A549 (cell line): ENCODE data around the gene TDP2. TPM values are rescaled to one million over a fixed set of nuclear protein-coding genes. Genes with fewer than 3 reads are reported as not detected.

Experiments
- ATAC-seq, 2 experiments: fragments of 200-7000 bp in 1 of 2; fragments of >200 bp in 1 of 2; cut with Nextera tagmentation in 1 of 2; cut with Tn5 transposase in 1 of 2; 3 replicates each; pipeline versions ENCODE4 v1.8.0 to v1.9.1; 2018 to 2020; ENCODE audit warnings: mild to moderate bottlenecking in 1 of 2, moderate library complexity in 1 of 2
- CTCF ChIA-PET: fragments of 300-600 bp; sonication (Branson Sonifier 250); formaldehyde crosslinking; extraction: SDS; loops from one replicate; lab custom pipeline; 2021; ENCODE audit warnings: antibody characterized with exemption, inconsistent platforms; lab: Yijun Ruan, JAX
- POLR2A ChIA-PET: fragments of 350-600 bp; formaldehyde crosslinking; extraction: SDS; loops from one replicate; lab custom pipeline; 2021; ENCODE audit warnings: antibody characterized with exemption, inconsistent platforms; lab: Yijun Ruan, JAX
- DNase-seq, 2 experiments: peaks; one replicate each; pipeline versions ENCODE4 v3.0.0 to v3.0.0-alpha.2; 2011 to 2016; ENCODE audit warnings: low read depth in 1 of 2, low spot score in 1 of 2
- FAIRE-seq: peaks from 2 replicates; lab custom pipeline; 2011; peaks lifted over from hg19 to GRCh38; lab: Jason Lieb, UNC
- H3K27ac ChIP-seq, 2 experiments: fragments of >200 bp; sonication (Bioruptor Twin); formaldehyde crosslinking; 3 replicates each; pipeline ENCODE4 v1.5.1; 2016 to 2017
- H3K4me1 ChIP-seq: fragments of >200 bp; sonication (Bioruptor Twin); formaldehyde crosslinking; 3 replicates; pipeline ENCODE4 v1.6.1; 2016
- H3K4me2 ChIP-seq: fragments of >200 bp; sonication (Bioruptor Twin); formaldehyde crosslinking; 3 replicates; pipeline ENCODE4 v1.6.1; 2016
- H3K4me3 ChIP-seq: fragments of >200 bp; sonication (Bioruptor Twin); formaldehyde crosslinking; 3 replicates; pipeline ENCODE4 v1.5.1; 2016
- H3K9me3 ChIP-seq: fragments of >200 bp; sonication (Bioruptor Twin); formaldehyde crosslinking; 3 replicates; pipeline ENCODE4 v1.6.1; 2016
- CBX2 ChIP-seq: fragments of 200-600 bp; sonication (generic); IDR thresholded peaks from 2 replicates; pipeline ENCODE4 v1.6.1; 2016; ENCODE audit warnings: low read depth, mild to moderate bottlenecking, borderline replicate concordance
- CEBPB ChIP-seq, 2 experiments: fragments of >200 bp in 1 of 2; sonication (Bioruptor Twin) in 1 of 2; formaldehyde crosslinking in 1 of 2; IDR thresholded peaks; 2 replicates each; pipeline ENCODE4 v1.6.1; 2012 to 2016
- EHF ChIP-seq: fragments of 250-450 bp; sonication (Bioruptor Pico); IDR thresholded peaks from 2 replicates; pipeline ENCODE4 v1.5.0; 2020; ENCODE audit warnings: mild to moderate bottlenecking
- EHMT2 ChIP-seq: fragments of 200-600 bp; sonication (generic); IDR thresholded peaks from 2 replicates; pipeline ENCODE4 v1.6.1; 2016; ENCODE audit warnings: antibody characterized with exemption, low read depth, mild to moderate bottlenecking, moderate library complexity
- EP300 ChIP-seq, 2 experiments: fragments of >200 bp; sonication (Bioruptor Twin); formaldehyde crosslinking; IDR thresholded peaks; 2 replicates in 1 of 2; 3 replicates in 1 of 2; pipeline ENCODE4 v1.6.1; 2016 to 2017
- FOSL2 ChIP-seq, 2 experiments: fragments of 450-650 bp in 1 of 2; fragments of >200 bp in 1 of 2; sonication (Bioruptor Twin) in 1 of 2; formaldehyde crosslinking; IDR thresholded peaks; 2 replicates each; pipeline versions ENCODE4 v1.5.0 to v1.6.1; 2016 to 2020; ENCODE audit warnings: mild to moderate bottlenecking in 1 of 2, moderate library complexity in 1 of 2
- HDAC2 ChIP-seq: fragments of 200-600 bp; sonication (generic); IDR thresholded peaks from 2 replicates; pipeline ENCODE4 v1.6.1; 2016
- HEYL ChIP-seq: fragments of 250-450 bp; sonication (Bioruptor Pico); IDR thresholded peaks from 2 replicates; pipeline ENCODE4 v1.8.0; 2021; ENCODE audit warnings: mild to moderate bottlenecking, moderate library complexity
- HOXB5 ChIP-seq: fragments of 250-450 bp; sonication (Bioruptor Pico); IDR thresholded peaks from 2 replicates; pipeline ENCODE4 v1.5.0; 2020; ENCODE audit warnings: mild to moderate bottlenecking, moderate library complexity
- KDM1A ChIP-seq: fragments of 200-600 bp; sonication (generic); IDR thresholded peaks from 2 replicates; pipeline ENCODE4 v1.6.1; 2016; ENCODE audit warnings: low read depth, mild to moderate bottlenecking
- KDM5A ChIP-seq: fragments of 200-600 bp; sonication (generic); IDR thresholded peaks from 2 replicates; pipeline ENCODE4 v1.6.1; 2016; ENCODE audit warnings: antibody characterized with exemption, mild to moderate bottlenecking
- PHF8 ChIP-seq: fragments of 200-600 bp; sonication (generic); IDR thresholded peaks from 2 replicates; pipeline ENCODE4 v1.6.1; 2016; ENCODE audit warnings: low read depth, mild to moderate bottlenecking, antibody characterized with exemption, moderate library complexity, borderline replicate concordance
- RARB ChIP-seq: fragments of 250-450 bp; sonication (Bioruptor Pico); IDR thresholded peaks from 2 replicates; pipeline ENCODE4 v1.8.0; 2021; ENCODE audit warnings: mild to moderate bottlenecking, moderate library complexity
- RCOR1 ChIP-seq: fragments of 150-350 bp; IDR thresholded peaks from 2 replicates; pipeline ENCODE4 v1.6.1; 2014; ENCODE audit warnings: antibody characterized with exemption, low read length, low read depth
- RFX5 ChIP-seq: fragments of 450-650 bp; IDR thresholded peaks from 2 replicates; pipeline ENCODE4 v1.7.1; 2014; ENCODE audit warnings: antibody characterized with exemption, mild to moderate bottlenecking, moderate library complexity
- RNF2 ChIP-seq: fragments of 200-600 bp; sonication (generic); IDR thresholded peaks from 2 replicates; pipeline ENCODE4 v1.6.1; 2016; ENCODE audit warnings: low read depth, mild to moderate bottlenecking, antibody characterized with exemption, moderate library complexity, borderline replicate concordance
- TFCP2L1 ChIP-seq: fragments of 250-450 bp; sonication (Bioruptor Pico); IDR thresholded peaks from 2 replicates; pipeline ENCODE4 v1.5.0; 2021; ENCODE audit warnings: mild to moderate bottlenecking
- ZNF302 ChIP-seq: fragments of 250-450 bp; sonication (Bioruptor Pico); IDR thresholded peaks from 2 replicates; pipeline ENCODE4 v1.9.0; 2021; ENCODE audit warnings: inconsistent platforms, mild to moderate bottlenecking, moderate library complexity
- WGBS: methylation state at CpG from one replicate; pipeline ENCODE4 v1.1.6; 2017; ENCODE audit errors: missing lambda C conversion rate; 5-methylcytosine and 5-hydroxymethylcytosine counted together
- polyA plus RNA-seq, 4 experiments: library from polyadenylated mRNA; depleted of rRNA in 3 of 4; stranded (reverse); fragments of >200 nt; fragmentation: RNase III in 1 of 4; extraction: RNeasy Plus Mini Kit Qiagen cat#74134 plus additional on column Dnase treatment in 1 of 4; gene quantifications; 2 replicates in 3 of 4; 3 replicates in 1 of 4; pipeline ENCODE4 v1.2.3, GENCODE V29; 2011 to 2017
- TF ChIP-seq, protein P1 (sequence below): IDR thresholded peaks from 2 replicates; pipeline ENCODE4 v1.6.1; 2012
- TF ChIP-seq, protein P2 (sequence below): fragments of 250-450 bp; sonication (Bioruptor Pico); IDR thresholded peaks from 2 replicates; pipeline ENCODE4 v1.5.0; 2021; ENCODE audit warnings: mild to moderate bottlenecking, moderate library complexity, borderline replicate concordance
- TF ChIP-seq, protein P3 (sequence below): fragments of >200 bp; sonication (Bioruptor Twin); formaldehyde crosslinking; IDR thresholded peaks from 2 replicates; pipeline ENCODE4 v1.6.1; 2016
- TF ChIP-seq, protein P4 (sequence below): fragments of >200 bp; sonication (Bioruptor Twin); formaldehyde crosslinking; IDR thresholded peaks from 3 replicates; pipeline ENCODE4 v1.5.1; 2016
- TF ChIP-seq, protein P5 (sequence below): fragments of 150-350 bp; IDR thresholded peaks from 2 replicates; pipeline ENCODE4 v1.6.1; 2014; ENCODE audit warnings: low read depth, mild to moderate bottlenecking, low read length

TDP2 gene
- polyA plus RNA-seq, 2 of the 4 experiments (the other 2 are of a cell fraction) = 52.6 to 91.7 TPM

DNA sequence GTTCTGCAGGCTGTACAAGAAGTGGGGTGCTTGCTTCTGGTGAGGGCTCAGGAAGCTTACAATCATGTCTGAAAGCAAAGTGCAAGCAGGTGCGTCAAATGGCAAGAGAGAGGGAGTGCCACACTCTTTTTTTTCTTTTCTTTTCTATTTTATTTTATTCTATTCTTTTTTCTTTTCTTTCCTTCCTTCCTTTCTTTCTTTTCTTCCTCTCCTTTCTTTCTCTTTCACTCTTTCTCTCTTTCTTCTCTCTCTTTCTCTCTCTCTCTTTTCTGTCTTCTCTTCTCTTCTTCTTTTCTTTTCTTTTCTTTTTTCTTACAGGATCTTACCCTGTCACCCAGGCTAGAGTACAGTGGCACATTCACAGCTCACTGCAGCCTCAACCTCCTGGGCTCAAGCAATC lies 19.7 kb upstream of the TDP2 start:
- Histone ChIP-seq H3K4me3 (no peak overlapping the region), H3K9me3 (no peaks in the 10 kb centered on the region), H3K4me1 (peaks cover 4% of the 10 kb centered on the region; the same call in 1 of the 3 replicates), H3K27ac (no peak overlapping the region), H3K4me2 (no peak overlapping the region)
- ChIA-PET POLR2A (no interaction called here), CTCF (interaction anchor here (0.7 to 1.6 kb wide), 3 partner anchors 54 to 106 kb away, joined by 3 to 5 read pairs (median 3); no protein-coding TSS in a partner anchor)
- DNase-seq (no peak), FAIRE-seq (no peak), ATAC-seq (no peak)
- 100% methylated on average over 1 of the region's 1 CpG for WGBS
- no peak for TF ChIP-seq ZNF302 (CRISPR knock-in tag)
- TF ChIP-seq, protein P1, sequence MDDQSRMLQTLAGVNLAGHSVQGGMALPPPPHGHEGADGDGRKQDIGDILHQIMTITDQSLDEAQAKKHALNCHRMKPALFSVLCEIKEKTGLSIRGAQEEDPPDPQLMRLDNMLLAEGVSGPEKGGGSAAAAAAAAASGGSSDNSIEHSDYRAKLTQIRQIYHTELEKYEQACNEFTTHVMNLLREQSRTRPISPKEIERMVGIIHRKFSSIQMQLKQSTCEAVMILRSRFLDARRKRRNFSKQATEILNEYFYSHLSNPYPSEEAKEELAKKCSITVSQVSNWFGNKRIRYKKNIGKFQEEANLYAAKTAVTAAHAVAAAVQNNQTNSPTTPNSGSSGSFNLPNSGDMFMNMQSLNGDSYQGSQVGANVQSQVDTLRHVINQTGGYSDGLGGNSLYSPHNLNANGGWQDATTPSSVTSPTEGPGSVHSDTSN = no peak
- TF ChIP-seq EP300 (IDR thresholded peaks at IDR 0.05) = no peak
- no peak for TF ChIP-seq KDM5A
- TF ChIP-seq, protein P2, sequence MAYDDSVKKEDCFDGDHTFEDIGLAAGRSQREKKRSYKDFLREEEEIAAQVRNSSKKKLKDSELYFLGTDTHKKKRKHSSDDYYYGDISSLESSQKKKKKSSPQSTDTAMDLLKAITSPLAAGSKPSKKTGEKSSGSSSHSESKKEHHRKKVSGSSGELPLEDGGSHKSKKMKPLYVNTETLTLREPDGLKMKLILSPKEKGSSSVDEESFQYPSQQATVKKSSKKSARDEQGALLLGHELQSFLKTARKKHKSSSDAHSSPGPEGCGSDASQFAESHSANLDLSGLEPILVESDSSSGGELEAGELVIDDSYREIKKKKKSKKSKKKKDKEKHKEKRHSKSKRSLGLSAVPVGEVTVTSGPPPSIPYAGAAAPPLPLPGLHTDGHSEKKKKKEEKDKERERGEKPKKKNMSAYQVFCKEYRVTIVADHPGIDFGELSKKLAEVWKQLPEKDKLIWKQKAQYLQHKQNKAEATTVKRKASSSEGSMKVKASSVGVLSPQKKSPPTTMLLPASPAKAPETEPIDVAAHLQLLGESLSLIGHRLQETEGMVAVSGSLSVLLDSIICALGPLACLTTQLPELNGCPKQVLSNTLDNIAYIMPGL (CRISPR knock-in tag) = no peak
- no peak for TF ChIP-seq HDAC2
- TF ChIP-seq CEBPB (IDR thresholded peaks at IDR 0.05) = no peak
- no peak for TF ChIP-seq HOXB5
- no peak for TF ChIP-seq KDM1A
- no peak for TF ChIP-seq RNF2
- no peak for TF ChIP-seq CBX2
- no peak for TF ChIP-seq HEYL
- TF ChIP-seq PHF8 = no peak
- TF ChIP-seq RARB (CRISPR knock-in tag) = no peak
- TF ChIP-seq RFX5 = no peak
- TF ChIP-seq EHF (CRISPR knock-in tag) = no peak
- TF ChIP-seq, protein P3, sequence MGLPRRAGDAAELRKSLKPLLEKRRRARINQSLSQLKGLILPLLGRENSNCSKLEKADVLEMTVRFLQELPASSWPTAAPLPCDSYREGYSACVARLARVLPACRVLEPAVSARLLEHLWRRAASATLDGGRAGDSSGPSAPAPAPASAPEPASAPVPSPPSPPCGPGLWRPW = no peak
- no peak for TF ChIP-seq EHMT2

DNA sequence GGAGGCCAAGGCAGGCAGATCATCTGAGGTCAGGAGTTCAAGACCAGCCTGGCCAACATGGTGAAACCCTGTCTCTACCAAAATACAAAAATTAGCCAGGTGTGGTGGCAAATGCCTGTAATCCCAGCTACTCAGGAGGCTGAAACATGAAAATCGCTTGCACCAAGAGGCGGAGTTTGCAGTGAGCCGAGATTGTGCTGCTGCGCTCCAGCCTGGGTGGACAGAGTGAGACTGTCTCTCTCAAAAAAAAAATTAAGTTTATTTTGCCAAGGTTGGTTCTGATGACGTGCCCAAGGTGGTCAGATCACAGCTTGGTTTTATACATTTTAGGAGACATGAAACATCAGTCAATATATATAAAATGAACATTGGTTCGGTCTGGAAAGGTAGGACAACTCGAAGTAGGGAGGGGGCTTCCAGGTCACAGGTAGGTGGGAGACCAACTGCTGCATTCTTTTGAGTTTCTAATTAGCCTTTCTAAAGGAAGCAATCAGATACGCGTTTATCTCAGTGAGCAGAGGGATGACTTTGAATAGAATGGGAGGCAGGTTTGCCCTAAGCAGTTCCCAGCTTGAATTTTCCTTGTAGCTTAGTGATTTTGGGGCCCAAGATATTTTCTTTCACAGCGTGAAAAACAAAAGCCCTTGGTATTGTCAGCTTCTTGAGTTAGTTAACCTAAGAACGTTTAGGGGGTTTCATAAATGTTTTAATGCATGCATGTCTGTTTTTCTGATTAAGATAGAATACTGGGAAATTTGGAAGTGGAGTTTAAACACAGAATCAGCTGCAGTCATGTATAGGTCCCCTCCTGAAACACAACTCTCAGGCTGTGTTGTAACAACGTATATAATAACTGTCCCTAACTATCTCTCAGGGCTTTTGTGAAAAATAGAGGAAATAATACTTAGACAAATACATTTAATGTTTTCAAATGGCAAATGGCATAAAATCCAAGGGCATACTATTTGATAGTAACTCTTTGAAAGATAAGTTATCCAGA lies 16.9 kb upstream of the TDP2 start:
- H3K27ac ChIP-seq = no peak overlapping the region
- H3K4me2 ChIP-seq = no peak overlapping the region
- H3K9me3 ChIP-seq = no peaks in the 10 kb centered on the region
- no peak for FAIRE-seq
- no peak overlapping the region for H3K4me3 ChIP-seq
- TF ChIP-seq EHF (CRISPR knock-in tag) (no peak), RCOR1 (no peak), HDAC2 (no peak), FOSL2 (IDR thresholded peaks at IDR 0.05) (no peak), FOSL2 (CRISPR knock-in tag; IDR thresholded peaks at IDR 0.05) (no peak), TFCP2L1 (no peak)
- TF ChIP-seq, protein P4, sequence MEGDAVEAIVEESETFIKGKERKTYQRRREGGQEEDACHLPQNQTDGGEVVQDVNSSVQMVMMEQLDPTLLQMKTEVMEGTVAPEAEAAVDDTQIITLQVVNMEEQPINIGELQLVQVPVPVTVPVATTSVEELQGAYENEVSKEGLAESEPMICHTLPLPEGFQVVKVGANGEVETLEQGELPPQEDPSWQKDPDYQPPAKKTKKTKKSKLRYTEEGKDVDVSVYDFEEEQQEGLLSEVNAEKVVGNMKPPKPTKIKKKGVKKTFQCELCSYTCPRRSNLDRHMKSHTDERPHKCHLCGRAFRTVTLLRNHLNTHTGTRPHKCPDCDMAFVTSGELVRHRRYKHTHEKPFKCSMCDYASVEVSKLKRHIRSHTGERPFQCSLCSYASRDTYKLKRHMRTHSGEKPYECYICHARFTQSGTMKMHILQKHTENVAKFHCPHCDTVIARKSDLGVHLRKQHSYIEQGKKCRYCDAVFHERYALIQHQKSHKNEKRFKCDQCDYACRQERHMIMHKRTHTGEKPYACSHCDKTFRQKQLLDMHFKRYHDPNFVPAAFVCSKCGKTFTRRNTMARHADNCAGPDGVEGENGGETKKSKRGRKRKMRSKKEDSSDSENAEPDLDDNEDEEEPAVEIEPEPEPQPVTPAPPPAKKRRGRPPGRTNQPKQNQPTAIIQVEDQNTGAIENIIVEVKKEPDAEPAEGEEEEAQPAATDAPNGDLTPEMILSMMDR = no peak
- TF ChIP-seq, protein P5, sequence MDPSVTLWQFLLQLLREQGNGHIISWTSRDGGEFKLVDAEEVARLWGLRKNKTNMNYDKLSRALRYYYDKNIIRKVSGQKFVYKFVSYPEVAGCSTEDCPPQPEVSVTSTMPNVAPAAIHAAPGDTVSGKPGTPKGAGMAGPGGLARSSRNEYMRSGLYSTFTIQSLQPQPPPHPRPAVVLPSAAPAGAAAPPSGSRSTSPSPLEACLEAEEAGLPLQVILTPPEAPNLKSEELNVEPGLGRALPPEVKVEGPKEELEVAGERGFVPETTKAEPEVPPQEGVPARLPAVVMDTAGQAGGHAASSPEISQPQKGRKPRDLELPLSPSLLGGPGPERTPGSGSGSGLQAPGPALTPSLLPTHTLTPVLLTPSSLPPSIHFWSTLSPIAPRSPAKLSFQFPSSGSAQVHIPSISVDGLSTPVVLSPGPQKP = no peak
- TF ChIP-seq, all 56 proteins: peak for 0
- DNase-seq (no peak), ATAC-seq (no peak)
- H3K4me1 ChIP-seq = no peaks in the 10 kb centered on the region
- WGBS = 83% methylated on average over 12 of the region's 12 CpGs
- ChIA-PET POLR2A (no interaction called here), CTCF (interaction anchor here (0.8 to 2.7 kb wide), 3 partner anchors 14 to 102 kb away, joined by 3 to 11 read pairs (median 4); no protein-coding TSS in a partner anchor)
